RWPE2 (cell line): Measurements from ENCODE around the gene ANKRD13C.
"Not testable (repeated sequence)": the region's sequence is repeated elsewhere in the genome, so short reads cannot be mapped to it uniquely, and the experiment has no call there.

Experiments used
- ATAC-seq: fragments of 200-7000 bp; cut with Tn5 transposase; 3 replicates; pipeline ENCODE4 v1.9.1; 2021; ENCODE audit warnings: low read depth
- DNase-seq: peaks from one replicate; pipeline ENCODE4 v3.0.0-alpha.2; 2020; ENCODE audit warnings: low spot score
- H3K27ac ChIP-seq: fragments of 450-650 bp; 2 replicates; pipeline ENCODE4 v1.5.1; 2017; ENCODE audit warnings: mild to moderate bottlenecking; ENCODE audit not compliant: poor library complexity, severe bottlenecking
- H3K27me3 ChIP-seq: fragments of 250-450 bp; sonication (Bioruptor Pico); 2 replicates; pipeline ENCODE4 v1.5.1; 2021; ENCODE audit warnings: mild to moderate bottlenecking, moderate library complexity; ENCODE audit not compliant: insufficient read depth, poor library complexity, severe bottlenecking
- H3K36me3 ChIP-seq: fragments of 250-450 bp; sonication (Bioruptor Pico); 2 replicates; pipeline ENCODE4 v1.5.1; 2020; ENCODE audit warnings: low read depth, mild to moderate bottlenecking, moderate library complexity
- H3K4me1 ChIP-seq: fragments of 250-450 bp; sonication (Bioruptor Pico); 2 replicates; pipeline ENCODE4 v1.5.1; 2021; ENCODE audit warnings: mild to moderate bottlenecking, moderate library complexity; ENCODE audit not compliant: insufficient read depth, poor library complexity, severe bottlenecking
- H3K4me3 ChIP-seq: fragments of 250-450 bp; sonication (Bioruptor Pico); 2 replicates; pipeline ENCODE4 v1.5.1; 2021; ENCODE audit warnings: mild to moderate bottlenecking, moderate library complexity; ENCODE audit not compliant: severe bottlenecking
- H3K9me3 ChIP-seq: fragments of 250-450 bp; sonication (Bioruptor Pico); 2 replicates; pipeline ENCODE4 v1.5.1; 2021; ENCODE audit warnings: mild to moderate bottlenecking, moderate library complexity; ENCODE audit not compliant: severe bottlenecking
- TF ChIP-seq, protein P1 (sequence below): fragments of 450-650 bp; IDR thresholded peaks from one replicate; pipeline ENCODE4 v1.5.1; 2017; ENCODE audit warnings: mild to moderate bottlenecking, moderate library complexity; ENCODE audit not compliant: poor library complexity, severe bottlenecking

The ANKRD13C gene

DNA sequence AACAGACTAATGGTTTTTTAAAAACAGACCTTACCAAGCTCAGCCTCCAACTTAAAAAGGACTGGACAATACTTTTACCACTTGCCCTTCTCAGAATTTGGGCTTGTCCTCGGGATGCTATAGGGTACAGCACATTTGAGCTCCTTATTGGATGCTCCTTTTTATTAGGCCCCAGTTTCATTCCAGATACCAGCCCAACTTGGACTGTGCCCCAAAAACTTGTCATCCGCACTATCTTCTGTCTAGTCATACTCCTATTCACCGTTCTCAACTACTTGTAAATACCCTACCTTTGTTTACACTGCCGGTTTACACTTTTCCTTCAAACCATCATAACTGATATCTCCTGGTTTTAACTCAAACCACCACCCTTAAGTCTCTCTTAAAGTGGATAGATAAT, 17.9 kb upstream of the ANKRD13C start:
- TF ChIP-seq, protein P1, sequence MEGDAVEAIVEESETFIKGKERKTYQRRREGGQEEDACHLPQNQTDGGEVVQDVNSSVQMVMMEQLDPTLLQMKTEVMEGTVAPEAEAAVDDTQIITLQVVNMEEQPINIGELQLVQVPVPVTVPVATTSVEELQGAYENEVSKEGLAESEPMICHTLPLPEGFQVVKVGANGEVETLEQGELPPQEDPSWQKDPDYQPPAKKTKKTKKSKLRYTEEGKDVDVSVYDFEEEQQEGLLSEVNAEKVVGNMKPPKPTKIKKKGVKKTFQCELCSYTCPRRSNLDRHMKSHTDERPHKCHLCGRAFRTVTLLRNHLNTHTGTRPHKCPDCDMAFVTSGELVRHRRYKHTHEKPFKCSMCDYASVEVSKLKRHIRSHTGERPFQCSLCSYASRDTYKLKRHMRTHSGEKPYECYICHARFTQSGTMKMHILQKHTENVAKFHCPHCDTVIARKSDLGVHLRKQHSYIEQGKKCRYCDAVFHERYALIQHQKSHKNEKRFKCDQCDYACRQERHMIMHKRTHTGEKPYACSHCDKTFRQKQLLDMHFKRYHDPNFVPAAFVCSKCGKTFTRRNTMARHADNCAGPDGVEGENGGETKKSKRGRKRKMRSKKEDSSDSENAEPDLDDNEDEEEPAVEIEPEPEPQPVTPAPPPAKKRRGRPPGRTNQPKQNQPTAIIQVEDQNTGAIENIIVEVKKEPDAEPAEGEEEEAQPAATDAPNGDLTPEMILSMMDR, result no peak
- Histone ChIP-seq H3K27ac (no peak overlapping the region), H3K4me1 (peaks cover 2% of the 10 kb centered on the region), H3K9me3 (no peaks in the 10 kb centered on the region), H3K27me3 (no peaks in the 10 kb centered on the region), H3K4me3 (no peak overlapping the region), H3K36me3 (no peaks in the 10 kb centered on the region)
- no peak for ATAC-seq
- no peak for DNase-seq

DNA sequence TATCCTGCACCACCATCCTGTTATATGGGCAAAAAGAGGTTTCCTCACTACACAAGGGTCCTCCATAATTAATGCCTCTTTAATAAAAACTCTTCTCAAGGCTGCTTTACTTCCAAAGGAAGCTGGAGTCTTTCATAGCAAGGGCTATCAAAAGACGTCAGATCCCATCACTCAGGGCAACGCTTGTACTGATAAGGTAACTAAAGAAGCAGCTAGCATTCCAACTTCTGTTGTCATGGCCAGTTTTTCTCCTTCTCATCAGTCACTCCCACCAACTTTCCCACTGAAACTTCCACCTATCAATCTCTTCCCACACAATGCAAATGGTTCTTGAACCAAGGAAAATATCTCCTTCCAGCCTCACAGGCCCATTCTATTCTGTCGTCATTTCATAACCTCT, 17.1 kb upstream of the ANKRD13C start:
- H3K9me3 ChIP-seq, ATAC-seq, DNase-seq, H3K4me1 ChIP-seq, H3K27me3 ChIP-seq, H3K4me3 ChIP-seq, H3K27ac ChIP-seq, H3K36me3 ChIP-seq: not testable (repeated sequence)

DNA sequence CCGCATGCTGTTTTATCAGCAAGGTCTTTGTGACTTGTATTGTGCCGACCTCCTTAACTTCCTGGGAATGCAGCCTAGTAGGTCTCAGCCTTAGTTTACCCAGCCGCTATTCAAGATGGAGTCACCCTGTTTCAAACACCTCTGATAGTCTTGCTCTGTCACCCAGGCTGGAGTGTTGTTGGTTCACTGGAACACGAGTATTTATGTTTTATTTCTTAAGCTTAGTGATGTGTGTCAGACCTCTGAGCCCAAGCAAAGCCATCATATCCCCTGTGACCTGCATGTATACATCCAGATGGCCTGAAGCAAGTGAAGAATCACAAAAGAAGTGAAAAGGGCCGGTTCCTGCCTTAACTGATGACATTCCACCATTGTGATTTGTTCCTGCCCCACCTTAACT, 12.9 kb upstream of the ANKRD13C start:
- H3K4me1 ChIP-seq, ATAC-seq, H3K27ac ChIP-seq: not testable (repeated sequence)

DNA sequence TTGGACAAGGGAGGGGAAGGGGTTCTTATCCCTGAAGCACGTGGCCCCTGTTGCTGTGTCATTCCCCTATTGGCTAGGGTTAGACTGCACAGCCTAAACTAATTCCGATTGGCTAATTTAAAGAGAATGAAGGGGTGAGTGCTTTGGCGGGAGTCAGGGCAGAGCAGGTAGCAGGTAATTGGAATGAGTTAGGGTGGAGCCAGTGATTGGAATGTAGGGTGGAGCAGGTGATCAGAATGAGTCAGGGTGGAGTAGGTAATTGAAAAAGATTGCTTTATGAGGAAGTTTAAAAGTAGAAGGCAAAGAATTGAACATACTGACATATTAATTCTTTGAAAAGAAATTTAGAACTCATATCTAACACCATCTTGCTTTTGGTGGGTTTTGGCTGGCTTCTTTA, 12.5 kb upstream of the ANKRD13C start:
- H3K9me3 ChIP-seq, H3K4me3 ChIP-seq, H3K36me3 ChIP-seq, H3K27me3 ChIP-seq, H3K4me1 ChIP-seq, DNase-seq, H3K27ac ChIP-seq, ATAC-seq: not testable (repeated sequence)

More for the DNA sequence above, 12.9 kb upstream of the ANKRD13C start:
- DNase-seq, H3K9me3 ChIP-seq, H3K27me3 ChIP-seq, H3K4me3 ChIP-seq, H3K36me3 ChIP-seq: not testable (repeated sequence)

DNA sequence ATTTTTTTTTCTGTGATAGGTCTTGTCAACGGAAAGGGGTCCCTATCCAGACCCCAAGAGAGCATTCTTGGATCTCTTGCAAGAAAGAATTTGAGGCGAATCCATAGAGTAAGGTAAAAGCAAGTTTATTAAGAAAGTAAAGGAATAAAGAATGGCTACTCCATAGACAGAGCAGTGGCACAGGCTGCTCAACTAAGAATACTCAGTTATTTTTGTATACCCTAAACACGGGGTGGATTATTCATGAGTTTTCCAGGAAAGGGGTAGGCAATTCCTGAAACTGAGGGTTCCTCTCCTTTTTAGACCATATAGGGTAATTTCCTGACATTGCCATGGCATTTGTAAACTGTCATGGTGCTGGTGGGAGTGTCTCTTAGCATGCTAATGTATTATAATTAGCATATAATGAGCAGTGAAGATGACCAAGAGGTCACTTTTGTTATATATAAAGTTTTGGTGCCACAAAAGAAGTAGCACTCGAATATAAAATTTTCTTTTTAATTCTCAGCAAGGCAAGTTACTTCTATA, 12.0 kb upstream of the ANKRD13C start:
- not testable (repeated sequence) for H3K27ac ChIP-seq, H3K27me3 ChIP-seq, ATAC-seq, H3K9me3 ChIP-seq, H3K4me1 ChIP-seq, H3K4me3 ChIP-seq, DNase-seq, H3K36me3 ChIP-seq

DNA sequence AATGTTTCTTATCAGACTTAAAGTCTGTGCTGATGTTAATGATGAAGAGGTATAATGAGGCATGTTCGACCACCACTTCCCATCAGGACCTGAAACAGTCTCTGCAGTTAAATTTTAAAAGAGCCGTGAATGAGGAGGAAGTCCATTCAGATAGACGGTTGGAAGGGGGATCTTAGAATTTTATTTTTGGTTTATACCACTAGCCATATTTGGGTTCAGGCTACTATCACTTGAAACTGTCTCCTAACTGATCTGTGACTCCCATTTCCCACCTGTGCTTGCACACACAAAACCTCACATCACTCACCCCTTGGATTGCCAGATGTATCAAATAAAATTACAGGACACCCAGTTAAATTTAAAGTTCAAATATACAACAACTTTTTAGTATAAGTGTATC, 9.9 kb upstream of the ANKRD13C start:
- H3K4me3 ChIP-seq, result no peak overlapping the region
- ATAC-seq (no peak), DNase-seq (no peak)
- no peaks in the 10 kb centered on the region for H3K9me3 ChIP-seq
- no peaks in the 10 kb centered on the region for H3K36me3 ChIP-seq
- TF ChIP-seq, protein P1, result no peak
- H3K27ac ChIP-seq, result no peak overlapping the region
- peaks cover 9% of the 10 kb centered on the region for H3K4me1 ChIP-seq
- H3K27me3 ChIP-seq, result no peaks in the 10 kb centered on the region

DNA sequence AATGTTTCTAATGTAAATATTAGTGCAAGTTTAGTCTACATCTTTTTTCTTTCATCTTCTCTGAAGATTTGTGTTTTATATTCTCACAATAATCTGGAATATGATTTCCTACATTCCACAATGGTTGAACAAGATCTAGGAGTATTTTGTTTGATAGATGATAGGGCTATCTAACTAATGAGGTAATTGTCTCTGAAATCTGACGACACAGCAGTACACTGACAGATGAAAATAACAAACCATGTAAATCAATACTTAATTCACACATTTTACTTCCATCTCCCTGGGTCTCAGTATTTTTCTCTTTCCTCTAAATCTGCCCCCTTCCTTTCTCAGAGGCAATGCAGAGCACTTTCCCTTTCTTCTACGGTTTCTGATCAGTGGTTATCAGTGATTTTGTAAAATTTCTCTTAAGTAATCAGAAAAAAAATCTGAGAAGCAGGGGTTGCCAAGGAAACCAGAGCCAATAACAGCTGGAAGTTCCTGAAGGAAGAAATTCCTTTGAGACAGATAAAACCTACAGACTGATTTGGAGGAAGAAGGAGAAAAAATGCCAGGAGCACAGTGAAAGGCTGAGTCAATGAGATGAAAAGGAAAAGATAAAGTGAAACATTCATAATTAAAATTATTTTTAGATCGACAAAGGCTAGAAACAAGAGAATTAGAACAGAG, 7.3 kb upstream of the ANKRD13C start:
- DNase-seq (no peak), ATAC-seq (no peak)
- Histone ChIP-seq H3K9me3 (no peaks in the 10 kb centered on the region), H3K4me1 (peaks cover 2% of the 10 kb centered on the region), H3K27me3 (no peaks in the 10 kb centered on the region), H3K4me3 (no peak overlapping the region), H3K27ac (no peak overlapping the region), H3K36me3 (no peaks in the 10 kb centered on the region)
- TF ChIP-seq, protein P1, result no peak
